Measurements from ENCODE around the gene UBE4A. TPM values are rescaled to one million over a fixed set of nuclear protein-coding genes. Genes with fewer than 3 reads are reported as not detected.
A peak's percentile ranks its signal among the peaks of the same experiment; 100 is the strongest.

UBE4A gene
- total RNA-seq, 2 donors from 2014 or later: 50.2 to 57.9 TPM

DNA sequence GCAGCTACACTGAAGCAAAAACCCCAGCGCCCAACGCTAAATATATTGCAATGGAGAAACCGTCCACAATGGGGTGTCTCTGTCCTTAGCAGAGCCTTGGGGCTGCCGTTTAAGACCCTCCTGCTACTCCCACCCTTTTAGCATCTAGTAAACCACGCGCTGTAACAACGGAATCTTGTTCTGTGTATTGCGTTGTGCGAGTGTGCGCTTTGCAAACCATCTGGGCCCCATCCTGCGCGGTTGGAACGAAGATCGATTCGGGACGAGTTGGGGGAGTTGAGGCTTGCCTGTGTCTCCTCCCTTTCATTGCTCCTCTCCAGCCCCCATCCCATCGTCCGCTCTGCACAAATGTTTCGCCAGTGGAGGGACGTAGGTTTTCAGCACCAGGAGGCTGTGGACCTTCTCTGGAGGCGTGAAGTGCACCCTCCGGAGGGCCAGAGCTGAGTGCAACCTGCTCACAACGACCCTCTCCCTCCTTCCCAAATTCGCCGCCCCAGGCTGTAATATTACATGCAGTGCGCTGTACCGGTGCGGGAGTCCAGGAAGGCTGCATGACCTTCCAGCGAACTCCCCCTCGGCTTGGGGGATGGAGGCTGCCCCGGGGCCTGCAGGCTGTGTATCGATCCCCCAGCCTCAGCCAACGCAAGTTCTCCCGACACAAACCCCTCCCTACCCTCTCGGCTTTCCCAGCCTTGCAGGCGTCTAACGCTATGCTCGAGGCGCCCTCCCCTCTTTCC lies 75.3 kb downstream of the UBE4A start:
- peak; percentile 14 for DNase-seq (ENCODE audit: low spot score)
- no peaks in the 10 kb centered on the region for H3K36me3 ChIP-seq
- peak overlapping the region; percentile 96 to 97 for H3K27ac ChIP-seq
- TF ChIP-seq POLR2AphosphoS5 (IDR thresholded peaks at IDR 0.05) (no peak), POLR2A (IDR thresholded peaks at IDR 0.05) (no peak)
- TF ChIP-seq, protein P1, sequence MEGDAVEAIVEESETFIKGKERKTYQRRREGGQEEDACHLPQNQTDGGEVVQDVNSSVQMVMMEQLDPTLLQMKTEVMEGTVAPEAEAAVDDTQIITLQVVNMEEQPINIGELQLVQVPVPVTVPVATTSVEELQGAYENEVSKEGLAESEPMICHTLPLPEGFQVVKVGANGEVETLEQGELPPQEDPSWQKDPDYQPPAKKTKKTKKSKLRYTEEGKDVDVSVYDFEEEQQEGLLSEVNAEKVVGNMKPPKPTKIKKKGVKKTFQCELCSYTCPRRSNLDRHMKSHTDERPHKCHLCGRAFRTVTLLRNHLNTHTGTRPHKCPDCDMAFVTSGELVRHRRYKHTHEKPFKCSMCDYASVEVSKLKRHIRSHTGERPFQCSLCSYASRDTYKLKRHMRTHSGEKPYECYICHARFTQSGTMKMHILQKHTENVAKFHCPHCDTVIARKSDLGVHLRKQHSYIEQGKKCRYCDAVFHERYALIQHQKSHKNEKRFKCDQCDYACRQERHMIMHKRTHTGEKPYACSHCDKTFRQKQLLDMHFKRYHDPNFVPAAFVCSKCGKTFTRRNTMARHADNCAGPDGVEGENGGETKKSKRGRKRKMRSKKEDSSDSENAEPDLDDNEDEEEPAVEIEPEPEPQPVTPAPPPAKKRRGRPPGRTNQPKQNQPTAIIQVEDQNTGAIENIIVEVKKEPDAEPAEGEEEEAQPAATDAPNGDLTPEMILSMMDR (IDR thresholded peaks at IDR 0.05): no peak
- H3K27me3 ChIP-seq (replicated peaks; ENCODE audit: insufficient read depth): no peaks in the 10 kb centered on the region
- H3K4me3 ChIP-seq: peak overlapping the region; percentile 97
- intact Hi-C loops (cut with DNase I): loop anchor here (5.0 kb wide), 2 partner anchors 32 to 53 kb away; partner anchors contain the start of gene ATP5MG
- H3K4me1 ChIP-seq (replicated peaks): no peaks in the 10 kb centered on the region
- no peaks in the 10 kb centered on the region for H3K9me3 ChIP-seq
- under 1% methylated on average over 38 of the region's 39 CpGs for WGBS

DNA sequence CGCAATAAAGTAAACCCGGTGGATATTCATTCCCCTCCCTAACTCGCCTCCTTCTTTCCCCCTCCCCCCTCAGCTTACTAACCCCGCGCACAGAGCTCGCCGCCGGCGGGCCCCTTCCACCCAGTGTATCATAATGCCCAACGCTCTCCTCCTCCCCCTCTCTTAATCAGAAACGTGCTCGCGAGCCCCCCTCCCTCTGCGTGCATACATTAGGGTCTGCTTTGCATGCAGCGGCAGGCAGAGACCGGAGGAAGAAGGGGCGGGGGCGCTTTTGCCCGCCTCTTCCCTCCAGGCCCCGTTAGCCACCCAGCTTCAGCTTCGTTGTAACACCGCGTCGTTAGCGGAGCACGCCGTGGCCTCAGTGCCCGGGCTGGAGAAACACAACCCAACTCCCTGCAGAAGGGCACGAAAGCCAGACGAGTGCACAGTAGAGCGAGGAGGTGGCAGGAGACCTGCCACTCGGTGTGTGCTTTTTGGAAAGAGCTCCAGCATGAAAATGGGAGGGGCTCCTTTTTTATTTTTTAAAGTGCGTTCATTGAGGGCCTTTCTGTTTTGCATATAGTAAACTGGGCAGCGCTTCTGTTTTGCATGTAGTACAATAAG lies 76.0 kb downstream of the UBE4A start:
- WGBS: under 1% methylated on average over 34 of the region's 34 CpGs
- Histone ChIP-seq H3K4me3 (peak overlapping the region; percentile 97), H3K27ac (peak overlapping the region; percentile 96 to 97), H3K36me3 (no peaks in the 10 kb centered on the region), H3K4me1 (replicated peaks) (peaks cover 4% of the 10 kb centered on the region), H3K9me3 (no peaks in the 10 kb centered on the region), H3K27me3 (replicated peaks; ENCODE audit: insufficient read depth) (no peaks in the 10 kb centered on the region)
- DNase-seq (ENCODE audit: low spot score): peak; percentile 26
- intact Hi-C loops (cut with DNase I): loop anchor here (5.0 kb wide), 2 partner anchors 33 to 52 kb away; partner anchors contain the start of gene ATP5MG
- TF ChIP-seq, protein P1 (IDR thresholded peaks at IDR 0.05): no peak
- no peak for TF ChIP-seq POLR2AphosphoS5 (IDR thresholded peaks at IDR 0.05)
- TF ChIP-seq POLR2A (IDR thresholded peaks at IDR 0.05): no peak

DNA sequence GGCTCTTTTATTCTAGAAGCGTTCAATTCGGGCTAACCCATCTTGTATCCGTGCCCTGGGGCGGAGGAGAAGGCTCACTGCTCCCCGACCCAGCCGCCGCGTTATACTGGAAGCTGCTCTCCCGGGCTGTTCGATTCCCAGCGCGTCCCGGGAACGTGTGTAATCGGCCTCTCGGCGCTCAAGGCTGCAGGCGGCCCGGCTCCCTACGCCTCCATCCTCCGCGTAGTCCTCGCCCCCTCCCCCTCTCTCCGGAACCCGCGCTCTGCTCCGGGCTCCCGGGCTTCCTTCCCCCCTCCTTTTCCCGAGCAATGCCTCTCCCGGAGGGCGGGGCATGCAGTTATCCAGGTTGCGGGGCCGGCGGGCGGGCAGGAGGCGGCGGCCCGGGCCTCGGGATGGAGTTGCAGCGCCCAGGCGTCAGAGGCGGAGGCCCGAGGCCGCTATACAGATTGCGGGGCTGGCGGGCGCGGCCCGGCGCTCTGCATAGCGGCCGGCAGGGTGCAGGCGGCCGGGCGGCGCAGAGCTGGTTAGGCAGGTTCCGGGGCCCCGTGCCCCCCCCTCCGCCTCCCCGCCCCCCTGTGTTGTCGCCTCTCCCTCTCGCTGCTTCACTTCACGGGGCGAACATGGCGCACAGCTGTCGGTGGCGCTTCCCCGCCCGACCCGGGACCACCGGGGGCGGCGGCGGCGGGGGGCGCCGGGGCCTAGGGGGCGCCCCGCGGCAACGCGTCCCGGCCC lies 76.7 kb downstream of the UBE4A start, which contains the start of gene KMT2A:
TSS of gene KMT2A (plus strand) at position 600 of the 732 bp plus-strand sequence. CDS start at position 621, 21 bp downstream.
- H3K36me3 ChIP-seq: no peaks in the 10 kb centered on the region
- intact Hi-C loops (cut with DNase I): loop anchor here (5.0 kb wide), 2 partner anchors 34 to 51 kb away; partner anchors contain the start of gene ATP5MG
- WGBS: 0% methylated on average over 52 of the region's 83 CpGs

DNA sequence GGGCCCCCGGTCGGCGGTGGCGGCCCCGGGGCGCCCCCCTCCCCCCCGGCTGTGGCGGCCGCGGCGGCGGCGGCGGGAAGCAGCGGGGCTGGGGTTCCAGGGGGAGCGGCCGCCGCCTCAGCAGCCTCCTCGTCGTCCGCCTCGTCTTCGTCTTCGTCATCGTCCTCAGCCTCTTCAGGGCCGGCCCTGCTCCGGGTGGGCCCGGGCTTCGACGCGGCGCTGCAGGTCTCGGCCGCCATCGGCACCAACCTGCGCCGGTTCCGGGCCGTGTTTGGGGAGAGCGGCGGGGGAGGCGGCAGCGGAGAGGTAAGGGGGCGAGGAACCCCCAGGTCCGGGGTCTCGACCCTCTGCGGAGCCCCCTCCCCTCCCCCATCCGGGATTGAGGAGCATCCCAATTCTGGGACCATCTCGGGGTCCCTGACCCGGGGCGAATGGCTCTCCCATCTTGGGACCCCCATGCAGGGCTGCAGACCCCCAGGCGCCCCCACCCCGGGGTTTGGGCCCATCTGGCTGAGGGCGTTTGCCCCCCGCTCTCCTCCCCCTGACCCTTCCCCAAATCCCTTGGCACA lies 77.3 kb downstream of the UBE4A start:
- under 1% methylated on average over 25 of the region's 55 CpGs for WGBS
- DNase-seq (ENCODE audit: low spot score): peak; percentile 6

More for the DNA sequence above, 76.7 kb downstream of the UBE4A start, which contains the start of gene KMT2A:
- peak within 1 kb of the TSS; percentile 96 to 97 for H3K27ac ChIP-seq
- H3K4me3 ChIP-seq: peak within 1 kb of the TSS; percentile 97
- H3K27me3 ChIP-seq (replicated peaks; ENCODE audit: insufficient read depth): no peaks in the 10 kb centered on the region
- peaks cover 5% of the 10 kb centered on the region for H3K4me1 ChIP-seq (replicated peaks)
- peak; percentile 97 for DNase-seq (ENCODE audit: low spot score)
- TF ChIP-seq POLR2A (IDR thresholded peaks at IDR 0.05) (peak; percentile 42), POLR2AphosphoS5 (IDR thresholded peaks at IDR 0.05) (peak; percentile 61)
- TF ChIP-seq, protein P1 (IDR thresholded peaks at IDR 0.05): peak in 2 of 4 experiments; percentile 87 to 98
- H3K9me3 ChIP-seq: no peaks in the 10 kb centered on the region

More for the DNA sequence above, 77.3 kb downstream of the UBE4A start:
- H3K4me1 ChIP-seq (replicated peaks): peaks cover 5% of the 10 kb centered on the region
- no peaks in the 10 kb centered on the region for H3K9me3 ChIP-seq
- no peak for TF ChIP-seq POLR2AphosphoS5 (IDR thresholded peaks at IDR 0.05)
- no peak for TF ChIP-seq POLR2A (IDR thresholded peaks at IDR 0.05)
- TF ChIP-seq, protein P1 (IDR thresholded peaks at IDR 0.05): no peak
- H3K27me3 ChIP-seq (replicated peaks; ENCODE audit: insufficient read depth): no peaks in the 10 kb centered on the region
- H3K4me3 ChIP-seq: peak overlapping the region; percentile 97
- H3K27ac ChIP-seq: peak overlapping the region; percentile 96 to 97
- intact Hi-C loops (cut with DNase I): loop anchor here (5.0 kb wide), 2 partner anchors 34 to 51 kb away; partner anchors contain the start of gene ATP5MG
- no peaks in the 10 kb centered on the region for H3K36me3 ChIP-seq
